MM.1S (cell line): ENCODE measurements around the gene NXPH4.

Experiments used
- CTCF ChIP-seq: fragments of 300-600 bp; sonication (generic); IDR thresholded peaks from 2 replicates; pipeline ENCODE4 v1.5.1; 2016; ENCODE audit warnings: antibody characterized with exemption, low read length, mixed read lengths
- EZH2 ChIP-seq: fragments of 300-600 bp; sonication (generic); optimal IDR thresholded peaks from 2 replicates; pipeline ENCODE3; 2017; ENCODE audit warnings: low read depth, mild to moderate bottlenecking, antibody characterized with exemption, low read length, mixed read lengths
- EZH2phosphoT487 ChIP-seq: fragments of 300-600 bp; sonication (generic); IDR thresholded peaks from 2 replicates; pipeline ENCODE4 v1.6.1; 2018; ENCODE audit warnings: antibody characterized with exemption, low read length

DNA sequence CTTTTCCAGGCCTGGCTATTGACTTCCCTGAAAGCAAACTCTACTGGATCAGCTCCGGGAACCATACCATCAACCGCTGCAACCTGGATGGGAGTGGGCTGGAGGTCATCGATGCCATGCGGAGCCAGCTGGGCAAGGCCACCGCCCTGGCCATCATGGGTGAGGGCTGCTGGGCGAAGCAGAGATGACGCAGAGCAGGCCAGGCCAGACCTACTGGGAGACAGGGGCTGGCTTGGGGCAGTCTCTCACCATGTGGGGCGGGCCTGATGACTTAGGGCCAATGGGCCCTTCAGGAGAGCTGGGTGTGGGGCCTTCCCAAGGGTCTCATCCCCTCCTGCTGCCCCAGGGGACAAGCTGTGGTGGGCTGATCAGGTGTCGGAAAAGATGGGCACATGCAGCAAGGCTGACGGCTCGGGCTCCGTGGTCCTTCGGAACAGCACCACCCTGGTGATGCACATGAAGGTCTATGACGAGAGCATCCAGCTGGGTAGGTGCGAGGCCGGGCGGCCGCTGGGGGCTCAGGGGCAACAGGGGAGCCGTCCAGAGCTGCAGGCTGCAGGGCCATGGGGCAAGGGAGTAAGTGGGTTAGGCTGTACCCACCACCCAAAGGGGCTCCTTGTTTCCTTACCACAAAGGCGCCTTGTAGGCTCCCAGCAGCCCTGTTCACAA is 36.1 kb upstream of the NXPH4 start:
- no peak for TF ChIP-seq CTCF
- TF ChIP-seq EZH2, result no peak
- no peak for TF ChIP-seq EZH2phosphoT487
